ENCODE measurements around the gene MYO3A. TPM values are rescaled to one million over a fixed set of nuclear protein-coding genes. Genes with fewer than 3 reads are reported as not detected.

MYO3A gene
- total RNA-seq, 1 experiment from 2014 or later: not detected

DNA sequence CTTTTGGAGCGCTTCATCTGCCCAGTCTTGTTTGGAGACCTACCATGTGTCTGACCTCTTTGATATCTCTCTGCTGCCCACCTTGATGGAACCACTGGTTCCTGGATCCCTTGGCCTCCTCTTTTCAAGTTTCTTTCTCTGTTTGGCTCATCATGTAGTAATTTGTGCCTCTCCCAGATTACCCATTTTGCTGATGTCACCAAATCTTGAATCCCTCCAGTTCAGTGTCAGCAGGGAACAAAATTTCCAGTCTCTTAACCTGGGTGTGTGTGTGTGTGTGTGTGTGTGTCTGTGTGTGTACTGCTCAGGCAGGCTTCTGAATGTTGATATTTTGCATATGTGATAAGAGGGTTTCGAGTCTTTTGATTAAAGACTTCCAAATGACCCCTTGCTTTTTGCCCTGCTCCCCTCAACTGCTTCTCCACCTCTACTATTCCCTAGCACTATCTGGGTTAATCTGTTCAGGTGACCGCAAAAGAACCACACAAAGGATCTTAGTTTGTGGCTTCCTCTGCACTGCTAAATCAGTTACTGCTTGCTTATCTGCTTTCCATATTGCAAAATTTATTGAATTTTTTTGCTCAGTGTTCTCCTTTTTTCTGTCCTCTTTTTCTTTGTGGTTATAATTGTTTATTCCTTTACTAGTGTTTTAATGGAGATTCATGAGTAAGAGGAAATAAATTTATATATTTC is 25.7 kb downstream of the MYO3A start (continued):
- TF ChIP-seq, protein P1, sequence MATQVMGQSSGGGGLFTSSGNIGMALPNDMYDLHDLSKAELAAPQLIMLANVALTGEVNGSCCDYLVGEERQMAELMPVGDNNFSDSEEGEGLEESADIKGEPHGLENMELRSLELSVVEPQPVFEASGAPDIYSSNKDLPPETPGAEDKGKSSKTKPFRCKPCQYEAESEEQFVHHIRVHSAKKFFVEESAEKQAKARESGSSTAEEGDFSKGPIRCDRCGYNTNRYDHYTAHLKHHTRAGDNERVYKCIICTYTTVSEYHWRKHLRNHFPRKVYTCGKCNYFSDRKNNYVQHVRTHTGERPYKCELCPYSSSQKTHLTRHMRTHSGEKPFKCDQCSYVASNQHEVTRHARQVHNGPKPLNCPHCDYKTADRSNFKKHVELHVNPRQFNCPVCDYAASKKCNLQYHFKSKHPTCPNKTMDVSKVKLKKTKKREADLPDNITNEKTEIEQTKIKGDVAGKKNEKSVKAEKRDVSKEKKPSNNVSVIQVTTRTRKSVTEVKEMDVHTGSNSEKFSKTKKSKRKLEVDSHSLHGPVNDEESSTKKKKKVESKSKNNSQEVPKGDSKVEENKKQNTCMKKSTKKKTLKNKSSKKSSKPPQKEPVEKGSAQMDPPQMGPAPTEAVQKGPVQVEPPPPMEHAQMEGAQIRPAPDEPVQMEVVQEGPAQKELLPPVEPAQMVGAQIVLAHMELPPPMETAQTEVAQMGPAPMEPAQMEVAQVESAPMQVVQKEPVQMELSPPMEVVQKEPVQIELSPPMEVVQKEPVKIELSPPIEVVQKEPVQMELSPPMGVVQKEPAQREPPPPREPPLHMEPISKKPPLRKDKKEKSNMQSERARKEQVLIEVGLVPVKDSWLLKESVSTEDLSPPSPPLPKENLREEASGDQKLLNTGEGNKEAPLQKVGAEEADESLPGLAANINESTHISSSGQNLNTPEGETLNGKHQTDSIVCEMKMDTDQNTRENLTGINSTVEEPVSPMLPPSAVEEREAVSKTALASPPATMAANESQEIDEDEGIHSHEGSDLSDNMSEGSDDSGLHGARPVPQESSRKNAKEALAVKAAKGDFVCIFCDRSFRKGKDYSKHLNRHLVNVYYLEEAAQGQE (IDR thresholded peaks at IDR 0.05; ENCODE audit: low read depth): no peak

DNA sequence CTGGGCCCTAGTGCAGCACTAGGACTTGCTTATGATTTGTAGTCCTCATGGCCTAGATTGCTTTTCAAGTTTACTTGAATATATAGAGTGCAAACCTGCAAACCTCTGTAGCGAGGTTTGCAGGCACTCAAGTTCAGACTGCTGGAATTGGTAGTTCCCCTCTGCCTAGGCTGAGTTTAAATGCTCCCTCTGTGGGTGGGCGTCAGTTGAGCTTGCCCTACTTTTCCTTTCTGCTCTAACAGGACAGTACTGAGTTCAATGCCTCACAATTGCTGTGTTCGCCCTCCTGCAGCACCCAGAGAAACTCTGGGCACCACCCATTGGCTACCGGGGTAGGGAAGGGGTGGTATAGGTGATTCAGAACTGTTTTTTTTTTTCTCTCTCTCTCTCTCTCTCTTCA is 31.6 kb downstream of the MYO3A start:
- Histone ChIP-seq H3K27me3 (ENCODE audit: insufficient read depth, low read length) (peaks cover 10% of the 10 kb centered on the region), H3K4me2 (ENCODE audit: low read length) (no peak overlapping the region), H3K27ac (ENCODE audit: low read depth, low read length) (no peak overlapping the region), H3K9me2 (ENCODE audit: insufficient read depth) (no peaks in the 10 kb centered on the region), H3K9ac (ENCODE audit: low read length) (no peak overlapping the region), H3K36me3 (ENCODE audit: control insufficient read depth in 1 of 2, insufficient read depth in 2 of 2, low read length in 2 of 2) (no peaks in the 10 kb centered on the region), H2AFZ (ENCODE audit: low read depth, low read length, poor library complexity, severe bottlenecking) (no peak overlapping the region), H3K4me3 (replicated peaks in 1 of 2; ENCODE audit: low read depth in 1 of 2, low read length in 2 of 2) (no peak overlapping the region), H3K79me2 (ENCODE audit: insufficient read depth, low read length) (no peaks in the 10 kb centered on the region), H4K20me1 (ENCODE audit: insufficient read depth) (no peaks in the 10 kb centered on the region), H3K4me1 (ENCODE audit: control insufficient read depth in 1 of 2, insufficient read depth in 2 of 2, low read length in 2 of 2) (no peaks in the 10 kb centered on the region), H3K9me3 (ENCODE audit: control insufficient read depth in 1 of 2, insufficient read depth in 1 of 2, low read depth in 1 of 2, low read length in 2 of 2) (no peaks in the 10 kb centered on the region)
- ChIA-PET CTCF (no interaction called here), POLR2A (no interaction called here), RAD21 (ENCODE audit: low non-redundant PET in 1 of 2, low total read pairs in 2 of 2, uncharacterized antibody in 2 of 2, unreplicated experiment in 2 of 2) (no interaction called here)
- TF ChIP-seq FOSL1 (IDR thresholded peaks at IDR 0.05; ENCODE audit: low read depth): no peak
- TF ChIP-seq SRF (IDR thresholded peaks at IDR 0.05; ENCODE audit: low read depth): no peak
- no peak for TF ChIP-seq ELF1 (IDR thresholded peaks at IDR 0.05; ENCODE audit: borderline replicate concordance, low read depth)
- TF ChIP-seq SIN3A (IDR thresholded peaks at IDR 0.05; ENCODE audit: low read depth): no peak
- no TSS peak for BruUV-seq (replicated peaks)
- DNase-seq (ENCODE audit: low read depth, low spot score) (no peak), ATAC-seq (no peak)
- intact Hi-C loops (cut with micrococcal nuclease): no loop called here

Data from HCT116 (cell line).